GM11168 (cell line): ENCODE results near the gene DLG2.

Experiments
- in situ Hi-C: fragments of 300-500 bp; cut with MboI; formaldehyde crosslinking; loops from one replicate; pipeline ENCODE4 v1.12.0; 2022; ENCODE audit warnings: low sequenced_read_pairs; ENCODE audit not compliant: unreplicated experiment

DLG2 gene

GRCh38 chr11:84289381-84289906, 1337.7 kb downstream of the DLG2 start:
- in situ Hi-C loops: no loop called here

- in situ Hi-C loops: no loop called here
These were observed 1353.6 kb downstream of the DLG2 start for GRCh38 chr11:84273541-84273940.

GRCh38 chr11:84270466-84270865, 1356.7 kb downstream of the DLG2 start:
- in situ Hi-C loops: no loop called here

GRCh38 chr11:84264066-84264465, 1363.1 kb downstream of the DLG2 start:
- in situ Hi-C loops: loop anchor here (10.0 kb wide), 1 partner anchor 429 kb away; no protein-coding TSS in a partner anchor

- in situ Hi-C loops: loop anchor here (10.0 kb wide), 1 partner anchor 427 kb away; no protein-coding TSS in a partner anchor
These were observed 1365.4 kb downstream of the DLG2 start for GRCh38 chr11:84261707-84262106.

- in situ Hi-C loops: loop anchor here (10.0 kb wide), 1 partner anchor 426 kb away; no protein-coding TSS in a partner anchor
These were observed 1366.3 kb downstream of the DLG2 start for GRCh38 chr11:84260862-84261261.

GRCh38 chr11:84256618-84257017, 1370.5 kb downstream of the DLG2 start:
- in situ Hi-C loops: no loop called here

- in situ Hi-C loops: no loop called here
These were observed 1371.7 kb downstream of the DLG2 start for GRCh38 chr11:84255483-84255882.

- in situ Hi-C loops: no loop called here
These were observed 1376.1 kb downstream of the DLG2 start for GRCh38 chr11:84250834-84251613.

GRCh38 chr11:84249344-84250135, 1377.6 kb downstream of the DLG2 start:
- in situ Hi-C loops: no loop called here

GRCh38 chr11:84247926-84248325, 1379.2 kb downstream of the DLG2 start:
- in situ Hi-C loops: no loop called here

- in situ Hi-C loops: no loop called here
These were observed 1380.0 kb downstream of the DLG2 start for GRCh38 chr11:84247129-84247528.

GRCh38 chr11:84243629-84244263, 1383.4 kb downstream of the DLG2 start:
- in situ Hi-C loops: no loop called here

- in situ Hi-C loops: no loop called here
These were observed 1385.6 kb downstream of the DLG2 start for GRCh38 chr11:84241343-84242131.

- in situ Hi-C loops: no loop called here
These were observed 1386.3 kb downstream of the DLG2 start for GRCh38 chr11:84240847-84241246.

GRCh38 chr11:84236436-84236835, 1390.7 kb downstream of the DLG2 start:
- in situ Hi-C loops: no loop called here

- in situ Hi-C loops: no loop called here
These were observed 1392.5 kb downstream of the DLG2 start for GRCh38 chr11:84234462-84235202.

- in situ Hi-C loops: no loop called here
These were observed 1393.1 kb downstream of the DLG2 start for GRCh38 chr11:84234011-84234410.

- in situ Hi-C loops: no loop called here
These were observed 1394.6 kb downstream of the DLG2 start for GRCh38 chr11:84232511-84232910.
